A549 (cell line): ENCODE data around the gene MAP4K4.

Source experiments
- CHD2 ChIP-seq: fragments of 150-350 bp; IDR thresholded peaks from 2 replicates; pipeline ENCODE4 v1.6.1; 2014; ENCODE audit warnings: low read length; ENCODE audit not compliant: partially characterized antibody
- JUN ChIP-seq, 2 experiments: fragments of >200 bp; sonication (Bioruptor Twin); formaldehyde crosslinking; IDR thresholded peaks; 2 replicates in 1 of 2; 3 replicates in 1 of 2; pipeline ENCODE4 v1.6.1; 2016 to 2017
- NR3C1 ChIP-seq: fragments of >200 bp; sonication (Bioruptor Twin); formaldehyde crosslinking; IDR thresholded peaks from 3 replicates; pipeline ENCODE4 v1.6.1; 2017
- POLR2A ChIP-seq: IDR thresholded peaks from 2 replicates; pipeline ENCODE4 v1.6.1; 2012; ENCODE audit warnings: mild to moderate bottlenecking, low read length
- SREBF2 ChIP-seq: fragments of 450-650 bp; IDR thresholded peaks from 2 replicates; pipeline ENCODE4 v1.6.1; 2014; ENCODE audit warnings: mild to moderate bottlenecking, moderate library complexity
- TF ChIP-seq, protein P1 (sequence below): fragments of >200 bp; sonication (Bioruptor Twin); formaldehyde crosslinking; IDR thresholded peaks from 3 replicates; pipeline ENCODE4 v1.5.1; 2016

DNA sequence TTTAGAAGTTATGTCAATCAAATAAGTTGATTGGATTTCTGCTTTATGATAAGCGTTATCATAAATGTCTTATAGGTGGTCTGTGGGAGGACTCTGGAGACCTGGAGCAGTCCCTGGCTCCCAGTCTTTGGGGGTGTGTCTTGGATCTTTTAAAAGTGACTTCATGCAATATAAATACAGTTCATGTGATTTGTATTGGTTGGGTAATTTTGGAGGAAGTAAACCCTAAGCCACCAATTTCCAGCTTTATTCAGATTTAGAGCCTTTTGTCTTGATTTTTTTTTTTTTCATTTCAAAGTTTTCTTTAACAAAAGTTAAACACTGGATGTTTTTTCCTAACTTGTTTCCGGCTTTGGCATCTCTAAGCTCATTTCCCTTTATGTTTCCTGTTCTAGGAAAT, 68.8 kb downstream of the MAP4K4 start:
- TF ChIP-seq NR3C1 (no peak), SREBF2 (no peak), POLR2A (no peak), JUN (IDR thresholded peaks at IDR 0.05) (no peak), CHD2 (no peak)
- TF ChIP-seq, protein P1, sequence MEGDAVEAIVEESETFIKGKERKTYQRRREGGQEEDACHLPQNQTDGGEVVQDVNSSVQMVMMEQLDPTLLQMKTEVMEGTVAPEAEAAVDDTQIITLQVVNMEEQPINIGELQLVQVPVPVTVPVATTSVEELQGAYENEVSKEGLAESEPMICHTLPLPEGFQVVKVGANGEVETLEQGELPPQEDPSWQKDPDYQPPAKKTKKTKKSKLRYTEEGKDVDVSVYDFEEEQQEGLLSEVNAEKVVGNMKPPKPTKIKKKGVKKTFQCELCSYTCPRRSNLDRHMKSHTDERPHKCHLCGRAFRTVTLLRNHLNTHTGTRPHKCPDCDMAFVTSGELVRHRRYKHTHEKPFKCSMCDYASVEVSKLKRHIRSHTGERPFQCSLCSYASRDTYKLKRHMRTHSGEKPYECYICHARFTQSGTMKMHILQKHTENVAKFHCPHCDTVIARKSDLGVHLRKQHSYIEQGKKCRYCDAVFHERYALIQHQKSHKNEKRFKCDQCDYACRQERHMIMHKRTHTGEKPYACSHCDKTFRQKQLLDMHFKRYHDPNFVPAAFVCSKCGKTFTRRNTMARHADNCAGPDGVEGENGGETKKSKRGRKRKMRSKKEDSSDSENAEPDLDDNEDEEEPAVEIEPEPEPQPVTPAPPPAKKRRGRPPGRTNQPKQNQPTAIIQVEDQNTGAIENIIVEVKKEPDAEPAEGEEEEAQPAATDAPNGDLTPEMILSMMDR = no peak
